Measurements from ENCODE around the gene RASAL1. TPM values are rescaled to one million over a fixed set of nuclear protein-coding genes. Genes with fewer than 3 reads are reported as not detected.

The RASAL1 gene
- total and polyA plus RNA-seq, 7 donors = 0.89 TPM; not detected in 6

- H3K27me3 ChIP-seq (ENCODE audit: insufficient read depth in 3 of 3, low read length in 2 of 3) = peaks cover 0 to 6% (median 3%) of the 10 kb centered on the region in 3 donors
These were observed 24.3 kb downstream of the RASAL1 start for GRCh38 chr12:113111247-113111646.

GRCh38 chr12:113109872-113110599 lies 25.5 kb downstream of the RASAL1 start:
- Histone ChIP-seq H3K9me3 (no peaks in the 10 kb centered on the region), H3K27me3 (ENCODE audit: insufficient read depth in 3 of 3, low read length in 2 of 3) (peaks cover 0 to 9% (median 3%) of the 10 kb centered on the region in 3 donors), H3K4me3 (no peak overlapping the region), H3K4me1 (no peaks in the 10 kb centered on the region), H3K36me3 (ENCODE audit: insufficient read depth in 1 of 2, low read depth in 1 of 2) (no peaks in the 10 kb centered on the region), H3K27ac (no peak overlapping the region)
- intact Hi-C loops (cut with DNase I) = no loop called here
- DNase-seq (no peak), ATAC-seq (no peak)
- WGBS, 3 donors = 54 to 62% (median 54%) methylated on average over 7 of the region's 7 CpGs
- no peak for TF ChIP-seq CTCF (IDR thresholded peaks at IDR 0.05)

More at GRCh38 chr12:113111247-113111646, 24.3 kb downstream of the RASAL1 start:
- no peak for ATAC-seq
- DNase-seq = no peak
- WGBS, 3 donors = 77 to 85% (median 84%) methylated on average over 3 of the region's 3 CpGs
- H3K9me3 ChIP-seq = no peaks in the 10 kb centered on the region
- H3K36me3 ChIP-seq (ENCODE audit: insufficient read depth in 1 of 2, low read depth in 1 of 2) = no peaks in the 10 kb centered on the region
- intact Hi-C loops (cut with DNase I) = no loop called here
- no peak overlapping the region for H3K27ac ChIP-seq
- no peak for TF ChIP-seq CTCF (IDR thresholded peaks at IDR 0.05)
- H3K4me3 ChIP-seq = no peak overlapping the region
- no peaks in the 10 kb centered on the region for H3K4me1 ChIP-seq

GRCh38 chr12:113109360-113109759 lies 26.2 kb downstream of the RASAL1 start:
- DNase-seq (no peak), ATAC-seq (no peak)
- TF ChIP-seq CTCF (IDR thresholded peaks at IDR 0.05) = no peak
- intact Hi-C loops (cut with DNase I) = no loop called here
- H3K27ac ChIP-seq = no peak overlapping the region
- H3K36me3 ChIP-seq (ENCODE audit: insufficient read depth in 1 of 2, low read depth in 1 of 2) = no peaks in the 10 kb centered on the region
- no peak overlapping the region for H3K4me3 ChIP-seq
- no peaks in the 10 kb centered on the region for H3K9me3 ChIP-seq
- peaks cover 0 to 13% (median 3%) of the 10 kb centered on the region in 3 donors for H3K27me3 ChIP-seq (ENCODE audit: insufficient read depth in 3 of 3, low read length in 2 of 3)
- WGBS, 3 donors = 77 to 79% (median 77%) methylated on average over 5 of the region's 5 CpGs
- no peaks in the 10 kb centered on the region for H3K4me1 ChIP-seq

GRCh38 chr12:113108308-113108707 lies 27.3 kb downstream of the RASAL1 start:
- no peak for TF ChIP-seq CTCF (IDR thresholded peaks at IDR 0.05)
- no peak overlapping the region for H3K27ac ChIP-seq
- H3K27me3 ChIP-seq (ENCODE audit: insufficient read depth in 3 of 3, low read length in 2 of 3) = peaks cover 0 to 23% (median 3%) of the 10 kb centered on the region in 3 donors
- no peaks in the 10 kb centered on the region for H3K36me3 ChIP-seq (ENCODE audit: insufficient read depth in 1 of 2, low read depth in 1 of 2)
- DNase-seq = no peak
- intact Hi-C loops (cut with DNase I) = no loop called here
- H3K4me1 ChIP-seq = no peaks in the 10 kb centered on the region
- ATAC-seq = no peak
- 92 to 95% (median 94%) methylated on average over 4 of the region's 4 CpGs for WGBS, 3 donors
- no peaks in the 10 kb centered on the region for H3K9me3 ChIP-seq
- H3K4me3 ChIP-seq = no peak overlapping the region

- intact Hi-C loops (cut with DNase I) = no loop called here
- Histone ChIP-seq H3K27ac (no peak overlapping the region), H3K27me3 (ENCODE audit: insufficient read depth in 3 of 3, low read length in 2 of 3) (peaks cover 0 to 27% (median 2%) of the 10 kb centered on the region in 3 donors), H3K36me3 (ENCODE audit: insufficient read depth in 1 of 2, low read depth in 1 of 2) (no peaks in the 10 kb centered on the region), H3K4me1 (no peaks in the 10 kb centered on the region), H3K4me3 (no peak overlapping the region), H3K9me3 (no peaks in the 10 kb centered on the region)
- 48 to 67% (median 62%) methylated on average over 1 of the region's 1 CpG for WGBS, 3 donors
- no peak for TF ChIP-seq CTCF (IDR thresholded peaks at IDR 0.05)
- no peak for ATAC-seq
- no peak for DNase-seq
These were observed 29.2 kb downstream of the RASAL1 start for GRCh38 chr12:113106361-113106760.

Data from psoas muscle (tissue), 8 donors.